Loucy (cell line): ENCODE results near the gene ANK3.

Experiments used
- H2AFZ ChIP-seq: fragments of 200-600 bp; sonication (generic); 2 replicates; pipeline ENCODE4 v1.6.0; 2016; ENCODE audit warnings: antibody characterized with exemption, mild to moderate bottlenecking, low read length, moderate library complexity
- H3F3A ChIP-seq: fragments of 200-600 bp; 2 replicates; pipeline ENCODE4 v1.6.0; 2016; ENCODE audit warnings: antibody characterized with exemption, low read depth, mild to moderate bottlenecking
- H3K27me3 ChIP-seq: fragments of 200-600 bp; sonication (generic); 2 replicates; pipeline ENCODE4 v1.6.1; 2014; ENCODE audit warnings: low read length, mild to moderate bottlenecking; ENCODE audit not compliant: insufficient read depth, poor library complexity, severe bottlenecking
- H3K36me3 ChIP-seq: fragments of 200-600 bp; sonication (generic); 2 replicates; pipeline ENCODE4 v1.6.1; 2016; ENCODE audit warnings: low read length; ENCODE audit not compliant: insufficient read depth
- H3K4me1 ChIP-seq: fragments of 200-600 bp; sonication (generic); 2 replicates; pipeline ENCODE4 v1.5.1; 2014; ENCODE audit warnings: low read length, mild to moderate bottlenecking; ENCODE audit not compliant: insufficient read depth, poor library complexity, severe bottlenecking
- H3K4me2 ChIP-seq: fragments of 200-600 bp; sonication (generic); 2 replicates; pipeline ENCODE4 v1.6.0; 2014; ENCODE audit warnings: antibody characterized with exemption, low read length, low read depth, mild to moderate bottlenecking; ENCODE audit not compliant: poor library complexity, severe bottlenecking
- H3K4me3 ChIP-seq: fragments of 200-600 bp; sonication (generic); 2 replicates; pipeline ENCODE4 v1.5.1; 2014; ENCODE audit warnings: low read length, mild to moderate bottlenecking, mixed read lengths; ENCODE audit not compliant: poor library complexity, severe bottlenecking
- H3K79me2 ChIP-seq: fragments of 200-600 bp; sonication (generic); 2 replicates; pipeline ENCODE4 v1.6.1; 2014; ENCODE audit warnings: low read length; ENCODE audit not compliant: insufficient read depth
- H3K9ac ChIP-seq: fragments of 200-600 bp; sonication (generic); 2 replicates; pipeline ENCODE4 v1.6.0; 2014; ENCODE audit warnings: mild to moderate bottlenecking, low read depth, low read length, moderate library complexity; ENCODE audit not compliant: poor library complexity, severe bottlenecking
- H3K9me2 ChIP-seq: fragments of 200-600 bp; sonication (generic); replicated peaks from 2 replicates; pipeline ENCODE4 v1.6.1; 2016; ENCODE audit warnings: low read depth, low read length, mixed read lengths
- H3K9me3 ChIP-seq: fragments of 200-600 bp; sonication (generic); 2 replicates; pipeline ENCODE4 v1.6.1; 2014; ENCODE audit warnings: mild to moderate bottlenecking, antibody characterized with exemption, low read length, low read depth; ENCODE audit not compliant: insufficient read depth
- H4K20me1 ChIP-seq: fragments of 200-600 bp; sonication (generic); 2 replicates; pipeline ENCODE4 v1.6.0; 2014; ENCODE audit warnings: antibody characterized with exemption, low read length, mild to moderate bottlenecking; ENCODE audit not compliant: insufficient read depth, poor library complexity, severe bottlenecking
- EZH2phosphoT487 ChIP-seq: fragments of 200-600 bp; IDR thresholded peaks from 2 replicates; pipeline ENCODE4 v1.6.1; 2018; ENCODE audit warnings: antibody characterized with exemption, mild to moderate bottlenecking, moderate library complexity, borderline replicate concordance
- TF ChIP-seq, protein P1 (sequence below): fragments of 200-600 bp; sonication (generic); conservative IDR thresholded peaks from 2 replicates; pipeline ENCODE4 v1.5.1; 2014; ENCODE audit warnings: mild to moderate bottlenecking, antibody characterized with exemption, low read length

Gene ANK3

DNA sequence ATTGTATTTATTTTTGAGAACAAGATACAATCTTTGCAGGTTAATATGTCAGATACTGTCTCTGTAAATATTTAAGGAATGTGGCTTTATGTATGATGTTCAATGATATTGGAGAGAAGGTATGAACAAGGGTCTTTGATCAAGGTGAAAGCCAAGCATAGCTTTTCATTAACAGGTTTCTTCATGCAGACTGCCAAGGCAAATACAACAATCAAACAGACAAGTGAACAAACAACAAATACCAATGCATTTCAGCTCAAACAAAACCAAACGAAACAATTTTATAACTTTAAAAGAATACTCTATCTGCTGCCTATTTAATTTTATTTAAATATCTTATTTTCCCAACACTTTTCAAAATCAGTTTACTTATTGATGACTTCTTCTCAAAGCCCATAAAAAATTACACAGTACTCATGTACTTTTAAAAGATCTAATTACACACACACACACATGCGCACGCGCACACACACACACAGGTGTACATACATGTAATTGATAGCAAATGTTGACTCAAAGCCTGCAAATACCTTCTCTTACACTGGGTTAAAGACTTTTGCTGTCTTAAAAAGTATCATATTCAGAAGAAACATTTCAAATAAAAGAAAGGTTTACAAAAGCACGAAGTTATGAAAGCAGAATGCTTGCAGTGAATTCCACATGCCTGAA is 282.2 kb downstream of the ANK3 start:
- H3K36me3 ChIP-seq = no peaks in the 10 kb centered on the region
- no peaks in the 10 kb centered on the region for H3K9me2 ChIP-seq
- H3K4me1 ChIP-seq = no peaks in the 10 kb centered on the region
- no peaks in the 10 kb centered on the region for H3K9me3 ChIP-seq
- H4K20me1 ChIP-seq = no peaks in the 10 kb centered on the region
- H2AFZ ChIP-seq = no peak overlapping the region
- H3K4me3 ChIP-seq = no peak overlapping the region
- no peaks in the 10 kb centered on the region for H3F3A ChIP-seq
- H3K4me2 ChIP-seq = no peak overlapping the region
- no peaks in the 10 kb centered on the region for H3K79me2 ChIP-seq
- no peak overlapping the region for H3K9ac ChIP-seq
- no peaks in the 10 kb centered on the region for H3K27me3 ChIP-seq
- TF ChIP-seq, protein P1, sequence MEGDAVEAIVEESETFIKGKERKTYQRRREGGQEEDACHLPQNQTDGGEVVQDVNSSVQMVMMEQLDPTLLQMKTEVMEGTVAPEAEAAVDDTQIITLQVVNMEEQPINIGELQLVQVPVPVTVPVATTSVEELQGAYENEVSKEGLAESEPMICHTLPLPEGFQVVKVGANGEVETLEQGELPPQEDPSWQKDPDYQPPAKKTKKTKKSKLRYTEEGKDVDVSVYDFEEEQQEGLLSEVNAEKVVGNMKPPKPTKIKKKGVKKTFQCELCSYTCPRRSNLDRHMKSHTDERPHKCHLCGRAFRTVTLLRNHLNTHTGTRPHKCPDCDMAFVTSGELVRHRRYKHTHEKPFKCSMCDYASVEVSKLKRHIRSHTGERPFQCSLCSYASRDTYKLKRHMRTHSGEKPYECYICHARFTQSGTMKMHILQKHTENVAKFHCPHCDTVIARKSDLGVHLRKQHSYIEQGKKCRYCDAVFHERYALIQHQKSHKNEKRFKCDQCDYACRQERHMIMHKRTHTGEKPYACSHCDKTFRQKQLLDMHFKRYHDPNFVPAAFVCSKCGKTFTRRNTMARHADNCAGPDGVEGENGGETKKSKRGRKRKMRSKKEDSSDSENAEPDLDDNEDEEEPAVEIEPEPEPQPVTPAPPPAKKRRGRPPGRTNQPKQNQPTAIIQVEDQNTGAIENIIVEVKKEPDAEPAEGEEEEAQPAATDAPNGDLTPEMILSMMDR = no peak
- no peak for TF ChIP-seq EZH2phosphoT487

GRCh38 chr10:60105295-60105695 is 284.4 kb downstream of the ANK3 start:
- H3K9me3 ChIP-seq = no peaks in the 10 kb centered on the region
- H3K27me3 ChIP-seq = no peaks in the 10 kb centered on the region
- TF ChIP-seq EZH2phosphoT487 = no peak
- TF ChIP-seq, protein P1 = no peak
- no peak overlapping the region for H3K4me3 ChIP-seq
- no peaks in the 10 kb centered on the region for H3K4me1 ChIP-seq
- no peaks in the 10 kb centered on the region for H3F3A ChIP-seq
- no peaks in the 10 kb centered on the region for H3K79me2 ChIP-seq
- H3K4me2 ChIP-seq = no peak overlapping the region
- no peak overlapping the region for H2AFZ ChIP-seq
- H4K20me1 ChIP-seq = no peaks in the 10 kb centered on the region
- no peak overlapping the region for H3K9ac ChIP-seq
- no peaks in the 10 kb centered on the region for H3K9me2 ChIP-seq
- H3K36me3 ChIP-seq = no peaks in the 10 kb centered on the region

- H3K9me3 ChIP-seq = no peaks in the 10 kb centered on the region
- H3K36me3 ChIP-seq = no peaks in the 10 kb centered on the region
- no peak for TF ChIP-seq EZH2phosphoT487
- TF ChIP-seq, protein P1 = no peak
- H3F3A ChIP-seq = no peaks in the 10 kb centered on the region
- no peaks in the 10 kb centered on the region for H3K79me2 ChIP-seq
- H4K20me1 ChIP-seq = no peaks in the 10 kb centered on the region
- H3K4me3 ChIP-seq = no peak overlapping the region
- H3K27me3 ChIP-seq = no peaks in the 10 kb centered on the region
- H3K9ac ChIP-seq = no peak overlapping the region
- H2AFZ ChIP-seq = no peak overlapping the region
- no peak overlapping the region for H3K4me2 ChIP-seq
- no peaks in the 10 kb centered on the region for H3K9me2 ChIP-seq
- no peaks in the 10 kb centered on the region for H3K4me1 ChIP-seq
Observed at GRCh38 chr10:60101821-60102220, 287.9 kb downstream of the ANK3 start.
